CD14-positive monocyte (primary cell): ENCODE measurements around the gene KCNN2. TPM values are rescaled to one million over a fixed set of nuclear protein-coding genes. Genes with fewer than 3 reads are reported as not detected.

Source experiments
- DNase-seq, 3 donors: peaks; one replicate each; pipeline ENCODE4 v3.0.0-alpha.2; 2011 to 2022
- H2AFZ ChIP-seq: 2 replicates; pipeline ENCODE4 v1.6.0; 2012; ENCODE audit warnings: mild to moderate bottlenecking, low read depth, low read length, inconsistent platforms; ENCODE audit not compliant: insufficient read depth, poor library complexity, severe bottlenecking
- H3K27ac ChIP-seq, 2 donors: 1 replicate in 1 of 2; 2 replicates in 1 of 2; pipeline ENCODE4 v1.5.1; 2012 to 2013; ENCODE audit warnings: low read length in 2 of 2, control low read depth in 1 of 2, inconsistent platforms in 1 of 2, low read depth in 1 of 2, mild to moderate bottlenecking in 1 of 2
- H3K27me3 ChIP-seq, 2 donors: one replicate each; pipeline versions ENCODE4 v1.6.0 to v1.6.1; 2011 to 2013; ENCODE audit warnings: low read length in 2 of 2; ENCODE audit not compliant: control insufficient read depth in 2 of 2, insufficient read depth in 2 of 2
- H3K36me3 ChIP-seq, 2 donors: replicated peaks in 1 of 2; 1 replicate in 1 of 2; 2 replicates in 1 of 2; pipeline versions ENCODE4 v1.5.1 to v1.6.1; 2012 to 2013; ENCODE audit warnings: low read length in 2 of 2, control low read depth in 1 of 2, inconsistent platforms in 1 of 2, mild to moderate bottlenecking in 1 of 2; ENCODE audit not compliant: insufficient read depth in 2 of 2, control insufficient read depth in 1 of 2
- H3K4me1 ChIP-seq, 2 donors: 1 replicate in 1 of 2; 2 replicates in 1 of 2; pipeline versions ENCODE4 v1.5.1 to v1.6.1; 2012 to 2013; ENCODE audit warnings: low read length in 2 of 2, control low read depth in 1 of 2, inconsistent platforms in 1 of 2, mild to moderate bottlenecking in 1 of 2, moderate library complexity in 1 of 2; ENCODE audit not compliant: insufficient read depth in 2 of 2, control insufficient read depth in 1 of 2
- H3K4me2 ChIP-seq: replicated peaks from 2 replicates; pipeline ENCODE3; 2012; ENCODE audit warnings: low read length, moderate library complexity, mild to moderate bottlenecking; ENCODE audit not compliant: poor library complexity, severe bottlenecking; ENCODE audit errors: extremely low read depth
- H3K4me3 ChIP-seq, 3 experiments: fragments of 200-600 bp in 1 of 3; sonication (generic) in 1 of 3; replicated peaks in 1 of 3; 1 replicate in 2 of 3; 2 replicates in 1 of 3; pipeline ENCODE4 v1.5.1; 2011 to 2013; ENCODE audit warnings: low read length in 3 of 3, mild to moderate bottlenecking in 3 of 3, control low read depth in 2 of 3, low read depth in 2 of 3, inconsistent platforms in 1 of 3, moderate library complexity in 1 of 3
- H3K79me2 ChIP-seq: 2 replicates; pipeline ENCODE4 v1.6.0; 2012; ENCODE audit warnings: mild to moderate bottlenecking, control low read depth, inconsistent platforms, low read length, moderate library complexity; ENCODE audit not compliant: insufficient read depth
- H3K9ac ChIP-seq: 2 replicates; pipeline ENCODE4 v1.6.0; 2017; ENCODE audit warnings: low read length, mild to moderate bottlenecking; ENCODE audit not compliant: insufficient read depth, poor library complexity, severe bottlenecking
- H3K9me3 ChIP-seq, 2 donors: replicated peaks in 1 of 2; 1 replicate in 1 of 2; 2 replicates in 1 of 2; pipeline versions ENCODE4 v1.5.1 to v1.6.1; 2012 to 2013; ENCODE audit warnings: low read length in 2 of 2, control low read depth in 1 of 2; ENCODE audit not compliant: control insufficient read depth in 1 of 2, insufficient read depth in 1 of 2
- H4K20me1 ChIP-seq: 2 replicates; pipeline ENCODE4 v1.6.0; 2012; ENCODE audit warnings: mild to moderate bottlenecking, low read length, control low read depth, moderate library complexity; ENCODE audit not compliant: insufficient read depth
- H3K27ac Mint-ChIP-seq, 7 donors: one replicate each; pipeline ENCODE4 v1.8.0; 2020; ENCODE audit warnings: mild to moderate bottlenecking in 7 of 7, mixed read lengths in 7 of 7, moderate library complexity in 6 of 7, inconsistent platforms in 2 of 7
- H3K27me3 Mint-ChIP-seq, 3 donors: one replicate each; pipeline ENCODE4 v1.8.0; 2021 to 2022; ENCODE audit warnings: low read depth in 3 of 3, mild to moderate bottlenecking in 3 of 3, mixed read lengths in 3 of 3, moderate library complexity in 3 of 3, inconsistent platforms in 1 of 3
- H3K36me3 Mint-ChIP-seq, 2 donors: one replicate each; pipeline ENCODE4 v1.8.0; 2020; ENCODE audit warnings: mixed read lengths in 2 of 2, inconsistent platforms in 1 of 2, mild to moderate bottlenecking in 1 of 2
- H3K4me1 Mint-ChIP-seq: one replicate; pipeline ENCODE4 v1.8.0; 2020; ENCODE audit warnings: mild to moderate bottlenecking, mixed read lengths
- H3K4me3 Mint-ChIP-seq, 2 donors: one replicate each; pipeline ENCODE4 v1.8.0; 2020; ENCODE audit warnings: mild to moderate bottlenecking in 2 of 2, mixed read lengths in 2 of 2, moderate library complexity in 1 of 2
- H3K9me3 Mint-ChIP-seq, 7 donors: one replicate each; pipeline ENCODE4 v1.8.0; 2020 to 2022; ENCODE audit warnings: mixed read lengths in 7 of 7, mild to moderate bottlenecking in 6 of 7, moderate library complexity in 6 of 7, inconsistent platforms in 2 of 7
- WGBS: methylation state at CpG from one replicate; pipeline ENCODE4 v1.1.5; 2013; ENCODE audit warnings: missing lambda C conversion rate; ENCODE audit not compliant: insufficient coverage; 5-methylcytosine and 5-hydroxymethylcytosine counted together
- intact Hi-C, 2 donors: fragments of 100-400 bp; cut with micrococcal nuclease; formaldehyde crosslinking; loops; one replicate each; pipeline versions ENCODE4 v1.15.0 to v1.15.1; 2023
- polyA plus RNA-seq, 3 donors: library from polyadenylated mRNA; depleted of rRNA in 1 of 3; unstranded in 2 of 3; stranded (reverse) in 1 of 3; fragments of 300-500 nt in 2 of 3; fragments of >200 nt in 1 of 3; fragmentation: Illumina TruSeq in 2 of 3; gene quantifications; 1 replicate in 2 of 3; 2 replicates in 1 of 3; pipeline ENCODE4 v1.2.3, GENCODE V29; 2012 to 2021
- TF ChIP-seq, protein P1 (sequence below): fragments of 200-600 bp; IDR thresholded peaks from one replicate; pipeline ENCODE4 v1.8.0; 2022; ENCODE audit warnings: antibody characterized with exemption, mild to moderate bottlenecking

Gene KCNN2
- polyA plus RNA-seq, 3 donors: not detected

DNA sequence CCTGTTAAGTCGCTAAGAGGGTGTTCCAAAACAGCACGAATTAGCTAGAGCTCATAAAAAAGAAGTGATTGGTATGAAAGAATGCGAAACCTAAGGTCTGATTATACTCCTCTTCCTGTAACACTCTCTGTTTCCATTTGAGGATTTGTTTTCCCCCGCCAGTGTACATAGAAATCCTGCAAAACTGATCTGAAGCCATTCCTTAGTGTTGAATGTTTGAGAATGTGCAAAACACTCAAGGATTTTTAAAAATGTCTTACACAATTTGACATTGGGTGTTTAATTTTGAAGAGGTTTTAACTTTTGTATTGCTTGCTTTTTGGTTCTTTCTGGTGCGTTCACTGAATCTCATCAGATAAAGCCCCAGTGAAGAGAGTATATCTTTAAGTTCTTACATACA, 105.3 kb downstream of the KCNN2 start:
- H3K4me3 Mint-ChIP-seq: no peak overlapping the region
- H3K27ac Mint-ChIP-seq: no peak overlapping the region
- Histone ChIP-seq H3K4me3 (no peak overlapping the region), H3K36me3 (no peaks in the 10 kb centered on the region), H3K27me3 (no peaks in the 10 kb centered on the region), H3K9ac (no peak overlapping the region), H3K9me3 (no peaks in the 10 kb centered on the region), H3K4me2 (no peak overlapping the region), H4K20me1 (no peaks in the 10 kb centered on the region), H2AFZ (no peak overlapping the region), H3K4me1 (no peaks in the 10 kb centered on the region), H3K79me2 (no peaks in the 10 kb centered on the region), H3K27ac (no peak overlapping the region)
- H3K36me3 Mint-ChIP-seq: no peaks in the 10 kb centered on the region
- TF ChIP-seq, protein P1, sequence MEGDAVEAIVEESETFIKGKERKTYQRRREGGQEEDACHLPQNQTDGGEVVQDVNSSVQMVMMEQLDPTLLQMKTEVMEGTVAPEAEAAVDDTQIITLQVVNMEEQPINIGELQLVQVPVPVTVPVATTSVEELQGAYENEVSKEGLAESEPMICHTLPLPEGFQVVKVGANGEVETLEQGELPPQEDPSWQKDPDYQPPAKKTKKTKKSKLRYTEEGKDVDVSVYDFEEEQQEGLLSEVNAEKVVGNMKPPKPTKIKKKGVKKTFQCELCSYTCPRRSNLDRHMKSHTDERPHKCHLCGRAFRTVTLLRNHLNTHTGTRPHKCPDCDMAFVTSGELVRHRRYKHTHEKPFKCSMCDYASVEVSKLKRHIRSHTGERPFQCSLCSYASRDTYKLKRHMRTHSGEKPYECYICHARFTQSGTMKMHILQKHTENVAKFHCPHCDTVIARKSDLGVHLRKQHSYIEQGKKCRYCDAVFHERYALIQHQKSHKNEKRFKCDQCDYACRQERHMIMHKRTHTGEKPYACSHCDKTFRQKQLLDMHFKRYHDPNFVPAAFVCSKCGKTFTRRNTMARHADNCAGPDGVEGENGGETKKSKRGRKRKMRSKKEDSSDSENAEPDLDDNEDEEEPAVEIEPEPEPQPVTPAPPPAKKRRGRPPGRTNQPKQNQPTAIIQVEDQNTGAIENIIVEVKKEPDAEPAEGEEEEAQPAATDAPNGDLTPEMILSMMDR: no peak
- no peak for DNase-seq
- H3K4me1 Mint-ChIP-seq: no peaks in the 10 kb centered on the region
- no CpG with 5 or more reads among the region's 5 CpGs for WGBS
- no peaks in the 10 kb centered on the region for H3K27me3 Mint-ChIP-seq
- intact Hi-C loops: no loop called here
- peaks cover 0 to 6% (median 2%) of the 10 kb centered on the region in 7 donors for H3K9me3 Mint-ChIP-seq

DNA sequence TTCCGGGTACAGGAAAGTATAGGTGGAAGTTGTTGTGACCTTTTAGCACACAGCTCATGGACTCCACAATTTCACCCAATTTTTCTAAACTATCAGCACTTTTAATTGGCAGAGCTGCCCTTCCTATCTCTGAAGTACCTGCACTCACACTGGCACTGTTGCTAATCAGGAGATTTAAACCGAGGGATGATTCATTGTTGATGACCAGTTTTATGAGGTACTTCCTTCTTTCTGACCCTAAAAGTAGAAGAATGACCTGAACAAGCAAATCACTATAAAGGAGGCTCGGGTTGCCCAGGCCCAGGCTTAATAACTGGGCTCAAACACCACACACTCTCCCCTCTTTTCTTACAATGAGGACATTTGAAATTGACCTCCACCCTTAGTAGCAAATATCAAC, 105.9 kb downstream of the KCNN2 start:
- Histone ChIP-seq H3K27me3 (no peaks in the 10 kb centered on the region), H3K9me3 (no peaks in the 10 kb centered on the region), H3K36me3 (no peaks in the 10 kb centered on the region), H2AFZ (no peak overlapping the region), H3K4me2 (no peak overlapping the region), H3K79me2 (no peaks in the 10 kb centered on the region), H3K4me3 (no peak overlapping the region), H3K9ac (no peak overlapping the region), H3K27ac (no peak overlapping the region), H4K20me1 (no peaks in the 10 kb centered on the region), H3K4me1 (no peaks in the 10 kb centered on the region)
- H3K36me3 Mint-ChIP-seq: no peaks in the 10 kb centered on the region
- no peaks in the 10 kb centered on the region for H3K4me1 Mint-ChIP-seq
- TF ChIP-seq, protein P1: no peak
- no CpG with 5 or more reads among the region's 3 CpGs for WGBS
- H3K4me3 Mint-ChIP-seq: no peak overlapping the region
- H3K27ac Mint-ChIP-seq: no peak overlapping the region
- intact Hi-C loops: no loop called here
- DNase-seq: no peak
- H3K9me3 Mint-ChIP-seq: peaks cover 0 to 6% (median 2%) of the 10 kb centered on the region in 7 donors
- no peaks in the 10 kb centered on the region for H3K27me3 Mint-ChIP-seq
